ENCODE results near the gene FLT3.
"Not testable (repeated sequence)": the region's sequence is repeated elsewhere in the genome, so short reads cannot be mapped to it uniquely, and the experiment has no call there.

- TF ChIP-seq SIN3B (IDR thresholded peaks at IDR 0.05; ENCODE audit: low read length); AHR (CRISPR knock-in tag; IDR thresholded peaks at IDR 0.05); FOXK1 (CRISPR knock-in tag; IDR thresholded peaks at IDR 0.05; ENCODE audit: borderline replicate concordance, low read depth); HMGXB4 (CRISPR knock-in tag; IDR thresholded peaks at IDR 0.05; ENCODE audit: borderline replicate concordance in 1 of 2, low read depth in 1 of 2); ZNF350 (CRISPR knock-in tag; IDR thresholded peaks at IDR 0.05; ENCODE audit: borderline replicate concordance, low read depth); ZNF75D (CRISPR knock-in tag; IDR thresholded peaks at IDR 0.05; ENCODE audit: borderline replicate concordance); ZNF10 (CRISPR knock-in tag; IDR thresholded peaks at IDR 0.05; ENCODE audit: borderline replicate concordance, low read depth); ZNF687 (CRISPR knock-in tag; IDR thresholded peaks at IDR 0.05); ARID3A (IDR thresholded peaks at IDR 0.05; ENCODE audit: low read depth, low read length); ZNF703 (CRISPR knock-in tag; IDR thresholded peaks at IDR 0.05; ENCODE audit: borderline replicate concordance); STAT6 (CRISPR knock-in tag; IDR thresholded peaks at IDR 0.05; ENCODE audit: borderline replicate concordance); TBL1XR1 (IDR thresholded peaks at IDR 0.05; ENCODE audit: borderline replicate concordance, low read length, partially characterized antibody); CTCF (CRISPR knock-in tag; IDR thresholded peaks at IDR 0.05): not testable (repeated sequence)
Measured at GRCh38 chr13:28005016-28005415, 95.4 kb downstream of the FLT3 start.
